OCI-LY1 (cell line): ENCODE results near the gene LDLR.

Experiments
- H2AFZ ChIP-seq: fragments of 200-600 bp; sonication (generic), shearing (Covaris generic); 2 replicates; pipeline ENCODE4 v1.6.0; 2014; ENCODE audit warnings: antibody characterized with exemption, mild to moderate bottlenecking, low read length
- H3F3A ChIP-seq: fragments of 200-600 bp; sonication (generic), shearing (Covaris generic); 2 replicates; pipeline ENCODE4 v1.6.0; 2014; ENCODE audit warnings: mild to moderate bottlenecking, antibody characterized with exemption, low read length, moderate library complexity; ENCODE audit not compliant: insufficient read depth
- H3K27ac ChIP-seq: fragments of 200-600 bp; sonication (generic); 2 replicates; pipeline ENCODE4 v1.5.1; 2014; ENCODE audit warnings: low read length, mixed run types, mild to moderate bottlenecking, low read depth; ENCODE audit not compliant: poor library complexity, severe bottlenecking
- H3K27me3 ChIP-seq: fragments of 200-600 bp; sonication (generic); 2 replicates; pipeline ENCODE4 v1.6.0; 2014; ENCODE audit warnings: antibody characterized with exemption, mild to moderate bottlenecking, low read length, moderate library complexity; ENCODE audit not compliant: insufficient read depth
- H3K36me3 ChIP-seq: fragments of 200-600 bp; sonication (generic); 2 replicates; pipeline ENCODE4 v1.6.1; 2014; ENCODE audit warnings: mild to moderate bottlenecking, antibody characterized with exemption, low read length, moderate library complexity, mixed read lengths; ENCODE audit not compliant: insufficient read depth
- H3K4me1 ChIP-seq: fragments of 200-600 bp; sonication (generic); 2 replicates; pipeline ENCODE4 v1.5.1; 2014; ENCODE audit warnings: mild to moderate bottlenecking, low read length, moderate library complexity; ENCODE audit not compliant: insufficient read depth, severe bottlenecking
- H3K4me2 ChIP-seq: fragments of 200-600 bp; sonication (generic), shearing (Covaris generic); 2 replicates; pipeline ENCODE4 v1.6.1; 2014; ENCODE audit warnings: low read length
- H3K4me3 ChIP-seq: fragments of 200-600 bp; sonication (generic); 2 replicates; pipeline ENCODE4 v1.5.1; 2014; ENCODE audit warnings: low read length, low read depth, mild to moderate bottlenecking, mixed read lengths; ENCODE audit not compliant: poor library complexity, severe bottlenecking
- H3K79me2 ChIP-seq: fragments of 200-600 bp; shearing (Covaris generic); 2 replicates; pipeline ENCODE4 v1.6.1; 2016; ENCODE audit warnings: mixed run types, low read length, mixed read lengths; ENCODE audit not compliant: insufficient read depth
- H3K9ac ChIP-seq: fragments of 200-600 bp; sonication (generic), shearing (Covaris generic); 2 replicates; pipeline ENCODE4 v1.6.1; 2014; ENCODE audit warnings: mild to moderate bottlenecking, low read length, mixed read lengths
- H3K9me2 ChIP-seq: fragments of 200-600 bp; sonication (generic), shearing (Covaris generic); 2 replicates; pipeline ENCODE4 v1.6.1; 2014; ENCODE audit warnings: low read depth, mild to moderate bottlenecking, low read length, mixed read lengths
- H3K9me3 ChIP-seq: fragments of 200-600 bp; shearing (Covaris generic); 2 replicates; pipeline ENCODE4 v1.6.1; 2014; ENCODE audit warnings: low read length, mixed read lengths
- H4K20me1 ChIP-seq: fragments of 200-600 bp; sonication (generic), shearing (Covaris generic); 2 replicates; pipeline ENCODE4 v1.6.0; 2016; ENCODE audit warnings: mild to moderate bottlenecking, low read length; ENCODE audit not compliant: insufficient read depth
- EZH2 ChIP-seq: fragments of 200-600 bp; sonication (generic), shearing (Covaris generic); IDR thresholded peaks from 2 replicates; pipeline ENCODE4 v1.8.0; 2017; ENCODE audit warnings: borderline replicate concordance, mixed run types, mild to moderate bottlenecking, antibody characterized with exemption, low read length, moderate library complexity, mixed read lengths
- TF ChIP-seq, protein P1 (sequence below): fragments of 200-600 bp; sonication (generic), shearing (Covaris generic); IDR thresholded peaks from 2 replicates; pipeline ENCODE4 v1.5.1; 2017; ENCODE audit warnings: mild to moderate bottlenecking, antibody characterized with exemption, low read length, moderate library complexity, mixed read lengths

LDLR gene

DNA sequence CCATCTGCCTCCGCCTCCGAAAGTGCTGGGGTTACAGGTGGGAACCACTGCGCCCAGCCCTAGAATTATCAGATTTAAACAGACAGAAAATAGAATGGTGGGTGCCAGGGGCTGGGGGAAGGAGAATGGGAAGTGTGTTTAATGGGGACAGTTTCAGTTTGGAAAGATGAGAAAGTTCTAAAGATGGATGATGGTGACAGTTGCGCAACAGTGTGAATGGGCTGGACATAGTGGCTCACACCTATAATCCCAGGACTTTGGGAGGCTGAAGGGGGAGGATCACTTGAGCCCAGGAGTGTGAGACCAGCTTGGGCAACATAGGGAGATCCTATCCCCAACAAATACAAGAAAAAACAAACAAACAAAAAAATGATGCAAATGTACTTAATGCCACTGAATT is 92.2 kb downstream of the LDLR start:
- no peaks in the 10 kb centered on the region for H3K9me3 ChIP-seq
- TF ChIP-seq, protein P1, sequence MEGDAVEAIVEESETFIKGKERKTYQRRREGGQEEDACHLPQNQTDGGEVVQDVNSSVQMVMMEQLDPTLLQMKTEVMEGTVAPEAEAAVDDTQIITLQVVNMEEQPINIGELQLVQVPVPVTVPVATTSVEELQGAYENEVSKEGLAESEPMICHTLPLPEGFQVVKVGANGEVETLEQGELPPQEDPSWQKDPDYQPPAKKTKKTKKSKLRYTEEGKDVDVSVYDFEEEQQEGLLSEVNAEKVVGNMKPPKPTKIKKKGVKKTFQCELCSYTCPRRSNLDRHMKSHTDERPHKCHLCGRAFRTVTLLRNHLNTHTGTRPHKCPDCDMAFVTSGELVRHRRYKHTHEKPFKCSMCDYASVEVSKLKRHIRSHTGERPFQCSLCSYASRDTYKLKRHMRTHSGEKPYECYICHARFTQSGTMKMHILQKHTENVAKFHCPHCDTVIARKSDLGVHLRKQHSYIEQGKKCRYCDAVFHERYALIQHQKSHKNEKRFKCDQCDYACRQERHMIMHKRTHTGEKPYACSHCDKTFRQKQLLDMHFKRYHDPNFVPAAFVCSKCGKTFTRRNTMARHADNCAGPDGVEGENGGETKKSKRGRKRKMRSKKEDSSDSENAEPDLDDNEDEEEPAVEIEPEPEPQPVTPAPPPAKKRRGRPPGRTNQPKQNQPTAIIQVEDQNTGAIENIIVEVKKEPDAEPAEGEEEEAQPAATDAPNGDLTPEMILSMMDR: no peak
- no peak for TF ChIP-seq EZH2
- H3K4me2 ChIP-seq: no peak overlapping the region
- H3K9me2 ChIP-seq: no peaks in the 10 kb centered on the region
- peaks cover 5% of the 10 kb centered on the region; the same call in 1 of the 2 replicates for H3F3A ChIP-seq
- H4K20me1 ChIP-seq: no peaks in the 10 kb centered on the region
- peaks cover 30% of the 10 kb centered on the region for H3K4me1 ChIP-seq
- H3K27me3 ChIP-seq: no peaks in the 10 kb centered on the region
- H3K36me3 ChIP-seq: peaks cover 37% of the 10 kb centered on the region
- no peaks in the 10 kb centered on the region for H3K79me2 ChIP-seq
- no peak overlapping the region for H2AFZ ChIP-seq
- H3K4me3 ChIP-seq: no peak overlapping the region
- H3K27ac ChIP-seq: peak overlapping the region; percentile 1
- H3K9ac ChIP-seq: no peak overlapping the region
